H9 (cell line): ENCODE data around the gene AIF1L. TPM values are rescaled to one million over a fixed set of nuclear protein-coding genes. Genes with fewer than 3 reads are reported as not detected.

ENCODE experiments used
- DNase-seq: peaks from one replicate; pipeline ENCODE4 v3.0.0-alpha.2; 2017
- H2AFZ ChIP-seq: one replicate; pipeline ENCODE4 v1.6.1; 2013; ENCODE audit warnings: mild to moderate bottlenecking, low read length, control low read depth, moderate library complexity
- H2AK5ac ChIP-seq: 2 replicates; pipeline ENCODE4 v1.6.1; 2013; ENCODE audit warnings: low read length, control low read depth, mixed read lengths; ENCODE audit not compliant: insufficient read length
- H2BK120ac ChIP-seq: one replicate; pipeline ENCODE4 v1.6.1; 2013; ENCODE audit warnings: low read depth, mild to moderate bottlenecking, low read length, control low read depth, inconsistent platforms; ENCODE audit not compliant: poor library complexity, severe bottlenecking
- H2BK12ac ChIP-seq: 2 replicates; pipeline ENCODE4 v1.6.1; 2013; ENCODE audit warnings: low read length, control low read depth, mixed read lengths, low read depth; ENCODE audit not compliant: insufficient read length
- H2BK15ac ChIP-seq: 2 replicates; pipeline ENCODE4 v1.6.1; 2013; ENCODE audit warnings: low read depth, low read length, control low read depth
- H2BK20ac ChIP-seq: one replicate; pipeline ENCODE4 v1.6.1; 2013; ENCODE audit warnings: low read depth, mild to moderate bottlenecking, low read length, control low read depth, inconsistent platforms; ENCODE audit not compliant: poor library complexity, severe bottlenecking
- H2BK5ac ChIP-seq: 2 replicates; pipeline ENCODE4 v1.6.1; 2013; ENCODE audit warnings: low read length, control low read depth, mixed read lengths; ENCODE audit not compliant: insufficient read length
- H3K14ac ChIP-seq: 2 replicates; pipeline ENCODE4 v1.6.1; 2013; ENCODE audit warnings: low read length, control low read depth; ENCODE audit not compliant: insufficient read depth
- H3K18ac ChIP-seq: 2 replicates; pipeline ENCODE4 v1.6.1; 2013; ENCODE audit warnings: low read depth, mild to moderate bottlenecking, mixed read lengths, low read length, control low read depth; ENCODE audit not compliant: insufficient read length
- H3K23ac ChIP-seq: 2 replicates; pipeline ENCODE4 v1.6.1; 2013; ENCODE audit warnings: low read length, control low read depth, mixed read lengths, low read depth; ENCODE audit not compliant: insufficient read length
- H3K23me2 ChIP-seq: 2 replicates; pipeline ENCODE4 v1.6.1; 2013; ENCODE audit warnings: low read depth, mild to moderate bottlenecking, mixed read lengths, low read length, control low read depth; ENCODE audit not compliant: insufficient read length, poor library complexity, severe bottlenecking
- H3K27ac ChIP-seq: 2 replicates; pipeline ENCODE4 v1.5.1; 2013; ENCODE audit warnings: low read length, control low read depth, mixed read lengths, low read depth; ENCODE audit not compliant: insufficient read length
- H3K27me3 ChIP-seq: 2 replicates; pipeline ENCODE4 v1.6.1; 2013; ENCODE audit warnings: low read length, control low read depth, inconsistent platforms; ENCODE audit not compliant: insufficient read depth
- H3K4ac ChIP-seq: 2 replicates; pipeline ENCODE4 v1.6.1; 2013; ENCODE audit warnings: low read depth, mild to moderate bottlenecking, control low read depth, inconsistent platforms, low read length, moderate library complexity
- H3K4me1 ChIP-seq: 2 replicates; pipeline ENCODE4 v1.6.1; 2013; ENCODE audit warnings: low read length, control low read depth, inconsistent platforms; ENCODE audit not compliant: insufficient read depth
- H3K4me2 ChIP-seq: 2 replicates; pipeline ENCODE4 v1.6.1; 2013; ENCODE audit warnings: low read length, control low read depth, mixed read lengths; ENCODE audit not compliant: insufficient read length, insufficient read depth
- H3K56ac ChIP-seq: 2 replicates; pipeline ENCODE4 v1.6.1; 2013; ENCODE audit warnings: low read depth, mild to moderate bottlenecking, mixed read lengths, low read length, control low read depth; ENCODE audit not compliant: insufficient read length
- H3K79me1 ChIP-seq: 2 replicates; pipeline ENCODE4 v1.6.1; 2013; ENCODE audit warnings: low read depth, mild to moderate bottlenecking, moderate library complexity, low read length, control low read depth, inconsistent platforms; ENCODE audit not compliant: insufficient read depth, poor library complexity, severe bottlenecking
- H3K79me2 ChIP-seq: 2 replicates; pipeline ENCODE4 v1.6.1; 2013; ENCODE audit warnings: low read length, control low read depth, inconsistent platforms; ENCODE audit not compliant: insufficient read depth
- H3K9ac ChIP-seq: 2 replicates; pipeline ENCODE4 v1.6.1; 2013; ENCODE audit warnings: low read length, control low read depth, mixed read lengths; ENCODE audit not compliant: insufficient read length; ENCODE audit errors: extremely low read depth
- H3K9me3 ChIP-seq: one replicate; pipeline ENCODE4 v1.6.1; 2013; ENCODE audit warnings: low read depth, low read length, inconsistent platforms; ENCODE audit not compliant: control insufficient read depth
- H3T11ph ChIP-seq: one replicate; pipeline ENCODE4 v1.6.1; 2013; ENCODE audit warnings: mild to moderate bottlenecking, low read length, control low read depth, inconsistent platforms
- H4K20me1 ChIP-seq: one replicate; pipeline ENCODE4 v1.6.1; 2013; ENCODE audit not compliant: control insufficient read depth, insufficient read length, insufficient read depth
- H4K5ac ChIP-seq: 2 replicates; pipeline ENCODE4 v1.6.1; 2013; ENCODE audit warnings: low read depth, mild to moderate bottlenecking, mixed read lengths, low read length, control low read depth; ENCODE audit not compliant: insufficient read length
- H4K8ac ChIP-seq: replicated peaks from 2 replicates; pipeline ENCODE4 v1.6.1; 2013; ENCODE audit warnings: low read length, control low read depth, mixed read lengths, low read depth; ENCODE audit not compliant: insufficient read length
- H4K91ac ChIP-seq: 2 replicates; pipeline ENCODE4 v1.6.1; 2013; ENCODE audit warnings: low read depth, mild to moderate bottlenecking, moderate library complexity, mixed read lengths, low read length, control low read depth; ENCODE audit not compliant: insufficient read length
- H3K27ac Mint-ChIP-seq, 3 experiments: 2 replicates in 2 of 3; 3 replicates in 1 of 3; pipeline ENCODE4 v1.8.0; 2020 to 2021; ENCODE audit warnings: mixed read lengths in 3 of 3, mild to moderate bottlenecking in 1 of 3, moderate library complexity in 1 of 3
- H3K27me3 Mint-ChIP-seq: 2 replicates; pipeline ENCODE4 v1.8.0; 2021; ENCODE audit warnings: low read depth, mild to moderate bottlenecking, moderate library complexity, mixed read lengths
- H3K36me3 Mint-ChIP-seq, 3 experiments: 2 replicates in 2 of 3; 3 replicates in 1 of 3; pipeline ENCODE4 v1.8.0; 2020 to 2021; ENCODE audit warnings: low read depth in 3 of 3, mixed read lengths in 3 of 3; ENCODE audit not compliant: insufficient read depth in 1 of 3
- H3K4me1 Mint-ChIP-seq, 2 experiments: 2 replicates each; pipeline ENCODE4 v1.8.0; 2020; ENCODE audit warnings: mixed read lengths in 2 of 2
- H3K4me3 Mint-ChIP-seq, 2 experiments: 2 replicates in 1 of 2; 3 replicates in 1 of 2; pipeline ENCODE4 v1.8.0; 2020 to 2021; ENCODE audit warnings: mild to moderate bottlenecking in 2 of 2, mixed read lengths in 2 of 2, moderate library complexity in 1 of 2
- H3K9me3 Mint-ChIP-seq, 2 experiments: 2 replicates in 1 of 2; 3 replicates in 1 of 2; pipeline ENCODE4 v1.8.0; 2020; ENCODE audit warnings: mild to moderate bottlenecking in 2 of 2, mixed read lengths in 2 of 2, moderate library complexity in 1 of 2
- WGBS: extraction: QIAGEN DNeasy Blood & Tissue Kit; methylation state at CpG from one replicate; pipeline ENCODE4 v1.1.7; 2013; ENCODE audit warnings: missing lambda C conversion rate, low lambda C conversion rate, mixed read lengths; ENCODE audit not compliant: insufficient read length; ENCODE audit errors: extremely low coverage; 5-methylcytosine and 5-hydroxymethylcytosine counted together
- total RNA-seq: library from RNA; stranded (reverse); gene quantifications from 2 replicates; pipeline ENCODE4 v1.2.1, GENCODE V29; 2021
- TF ChIP-seq, protein P1 (sequence below): fragments of 200-600 bp; sonication (generic); conservative IDR thresholded peaks from 3 replicates; pipeline ENCODE4 v1.8.0; 2021; ENCODE audit warnings: antibody characterized with exemption, mild to moderate bottlenecking

AIF1L gene
- total RNA-seq, 1 experiment from 2014 or later: 122 TPM

DNA sequence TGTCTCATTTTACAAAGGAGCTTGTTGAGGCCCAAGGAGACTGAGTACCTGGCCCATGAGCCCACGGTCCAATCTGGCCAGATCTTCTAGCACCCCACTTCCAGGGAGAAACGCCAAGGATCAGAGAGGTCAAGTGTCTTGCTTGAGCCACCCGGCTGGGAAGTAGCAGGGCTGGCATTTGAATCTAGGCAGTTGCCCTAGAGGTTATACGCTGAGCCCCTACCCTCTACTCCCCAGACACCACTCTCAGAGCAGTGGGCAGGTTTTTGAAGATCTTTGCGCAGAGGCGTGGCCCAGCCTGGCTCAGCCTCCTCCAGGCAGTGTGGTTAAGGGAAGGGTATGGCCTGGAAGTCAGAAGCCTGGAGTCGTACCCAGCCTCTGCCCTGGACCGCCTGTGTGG, 23.3 kb downstream of the AIF1L start:
- H2AFZ ChIP-seq: no peak overlapping the region
- Mint-ChIP-seq H3K9me3 (no peaks in the 10 kb centered on the region), H3K4me1 (peaks cover under 1% of the 10 kb centered on the region in 2 experiments; a peak in 2 of 4 replicates), H3K27ac (no peak overlapping the region), H3K4me3 (no peak overlapping the region), H3K36me3 (peaks cover 32 to 74% (median 67%) of the 10 kb centered on the region in 3 experiments), H3K27me3 (no peaks in the 10 kb centered on the region)
- TF ChIP-seq, protein P1, sequence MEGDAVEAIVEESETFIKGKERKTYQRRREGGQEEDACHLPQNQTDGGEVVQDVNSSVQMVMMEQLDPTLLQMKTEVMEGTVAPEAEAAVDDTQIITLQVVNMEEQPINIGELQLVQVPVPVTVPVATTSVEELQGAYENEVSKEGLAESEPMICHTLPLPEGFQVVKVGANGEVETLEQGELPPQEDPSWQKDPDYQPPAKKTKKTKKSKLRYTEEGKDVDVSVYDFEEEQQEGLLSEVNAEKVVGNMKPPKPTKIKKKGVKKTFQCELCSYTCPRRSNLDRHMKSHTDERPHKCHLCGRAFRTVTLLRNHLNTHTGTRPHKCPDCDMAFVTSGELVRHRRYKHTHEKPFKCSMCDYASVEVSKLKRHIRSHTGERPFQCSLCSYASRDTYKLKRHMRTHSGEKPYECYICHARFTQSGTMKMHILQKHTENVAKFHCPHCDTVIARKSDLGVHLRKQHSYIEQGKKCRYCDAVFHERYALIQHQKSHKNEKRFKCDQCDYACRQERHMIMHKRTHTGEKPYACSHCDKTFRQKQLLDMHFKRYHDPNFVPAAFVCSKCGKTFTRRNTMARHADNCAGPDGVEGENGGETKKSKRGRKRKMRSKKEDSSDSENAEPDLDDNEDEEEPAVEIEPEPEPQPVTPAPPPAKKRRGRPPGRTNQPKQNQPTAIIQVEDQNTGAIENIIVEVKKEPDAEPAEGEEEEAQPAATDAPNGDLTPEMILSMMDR: no peak
- H3K79me1 ChIP-seq: no peaks in the 10 kb centered on the region
- no peak overlapping the region for H3K14ac ChIP-seq
- WGBS: no CpG with 5 or more reads among the region's 8 CpGs
- no peak overlapping the region for H2BK12ac ChIP-seq
- H3K18ac ChIP-seq: no peak overlapping the region
- no peak overlapping the region for H4K91ac ChIP-seq
- no peaks in the 10 kb centered on the region for H3K27me3 ChIP-seq
- H3K9me3 ChIP-seq: no peaks in the 10 kb centered on the region
- no peak overlapping the region for H4K8ac ChIP-seq
- H4K20me1 ChIP-seq: no peaks in the 10 kb centered on the region
- H3K23me2 ChIP-seq: no peaks in the 10 kb centered on the region
- H2BK20ac ChIP-seq: no peak overlapping the region
- no peak overlapping the region for H3K4ac ChIP-seq
- no peak overlapping the region for H2BK5ac ChIP-seq
- no peak overlapping the region for H3K23ac ChIP-seq
- H3T11ph ChIP-seq: no peak overlapping the region
- H4K5ac ChIP-seq: no peak overlapping the region
- H3K56ac ChIP-seq: no peak overlapping the region
- no peak overlapping the region for H2BK15ac ChIP-seq
- H3K4me1 ChIP-seq: no peaks in the 10 kb centered on the region
- no peak overlapping the region for H2BK120ac ChIP-seq
- no peak overlapping the region for H3K27ac ChIP-seq
- no peaks in the 10 kb centered on the region for H3K79me2 ChIP-seq
- H2AK5ac ChIP-seq: no peak overlapping the region
- DNase-seq: no peak
- no peak overlapping the region for H3K9ac ChIP-seq
- no peak overlapping the region for H3K4me2 ChIP-seq
